RWPE2 (cell line): Measurements from ENCODE around the gene ZKSCAN5.
A peak's percentile ranks its signal among the peaks of the same experiment; 100 is the strongest.

Source experiments
- ATAC-seq: fragments of 200-7000 bp; cut with Tn5 transposase; 3 replicates; pipeline ENCODE4 v1.9.1; 2021; ENCODE audit warnings: low read depth
- DNase-seq: peaks from one replicate; pipeline ENCODE4 v3.0.0-alpha.2; 2020; ENCODE audit warnings: low spot score
- H3K27ac ChIP-seq: fragments of 450-650 bp; 2 replicates; pipeline ENCODE4 v1.5.1; 2017; ENCODE audit warnings: mild to moderate bottlenecking; ENCODE audit not compliant: poor library complexity, severe bottlenecking
- H3K27me3 ChIP-seq: fragments of 250-450 bp; sonication (Bioruptor Pico); 2 replicates; pipeline ENCODE4 v1.5.1; 2021; ENCODE audit warnings: mild to moderate bottlenecking, moderate library complexity; ENCODE audit not compliant: insufficient read depth, poor library complexity, severe bottlenecking
- H3K36me3 ChIP-seq: fragments of 250-450 bp; sonication (Bioruptor Pico); 2 replicates; pipeline ENCODE4 v1.5.1; 2020; ENCODE audit warnings: low read depth, mild to moderate bottlenecking, moderate library complexity
- H3K4me1 ChIP-seq: fragments of 250-450 bp; sonication (Bioruptor Pico); 2 replicates; pipeline ENCODE4 v1.5.1; 2021; ENCODE audit warnings: mild to moderate bottlenecking, moderate library complexity; ENCODE audit not compliant: insufficient read depth, poor library complexity, severe bottlenecking
- H3K4me3 ChIP-seq: fragments of 250-450 bp; sonication (Bioruptor Pico); 2 replicates; pipeline ENCODE4 v1.5.1; 2021; ENCODE audit warnings: mild to moderate bottlenecking, moderate library complexity; ENCODE audit not compliant: severe bottlenecking
- H3K9me3 ChIP-seq: fragments of 250-450 bp; sonication (Bioruptor Pico); 2 replicates; pipeline ENCODE4 v1.5.1; 2021; ENCODE audit warnings: mild to moderate bottlenecking, moderate library complexity; ENCODE audit not compliant: severe bottlenecking
- CTCF ChIP-seq: fragments of 450-650 bp; IDR thresholded peaks from one replicate; pipeline ENCODE4 v1.5.1; 2017; ENCODE audit warnings: mild to moderate bottlenecking, moderate library complexity; ENCODE audit not compliant: poor library complexity, severe bottlenecking

Gene ZKSCAN5

GRCh38 chr7:99476107-99476506 is 28.4 kb upstream of the ZKSCAN5 start:
- TF ChIP-seq CTCF: no peak
- Histone ChIP-seq H3K4me3 (no peak overlapping the region), H3K27me3 (no peaks in the 10 kb centered on the region), H3K36me3 (peaks cover 43% of the 10 kb centered on the region), H3K27ac (no peak overlapping the region), H3K9me3 (peaks cover 3% of the 10 kb centered on the region), H3K4me1 (peaks cover 4% of the 10 kb centered on the region)
- DNase-seq: no peak
- no peak for ATAC-seq

GRCh38 chr7:99478464-99479440 is 25.7 kb upstream of the ZKSCAN5 start:
- Histone ChIP-seq H3K4me1 (no peaks in the 10 kb centered on the region), H3K36me3 (peaks cover 67% of the 10 kb centered on the region), H3K9me3 (no peaks in the 10 kb centered on the region), H3K27me3 (no peaks in the 10 kb centered on the region), H3K4me3 (no peak overlapping the region), H3K27ac (no peak overlapping the region)
- no peak for DNase-seq
- no peak for TF ChIP-seq CTCF
- peak; percentile 19; the same call in 1 of the 3 replicates for ATAC-seq

GRCh38 chr7:99485094-99485493 is 19.4 kb upstream of the ZKSCAN5 start:
- Histone ChIP-seq H3K4me1 (no peaks in the 10 kb centered on the region), H3K27me3 (no peaks in the 10 kb centered on the region), H3K27ac (no peak overlapping the region), H3K9me3 (no peaks in the 10 kb centered on the region), H3K36me3 (peaks cover 55% of the 10 kb centered on the region), H3K4me3 (no peak overlapping the region)
- DNase-seq (no peak), ATAC-seq (peak; percentile 40; the same call in 2 of the 3 replicates)
- TF ChIP-seq CTCF: no peak

GRCh38 chr7:99489235-99489634 is 15.2 kb upstream of the ZKSCAN5 start:
- Histone ChIP-seq H3K36me3 (peaks cover 30% of the 10 kb centered on the region), H3K9me3 (peaks cover 7% of the 10 kb centered on the region), H3K27ac (no peak overlapping the region), H3K27me3 (no peaks in the 10 kb centered on the region), H3K4me1 (no peaks in the 10 kb centered on the region), H3K4me3 (no peak overlapping the region)
- DNase-seq: no peak
- no peak for TF ChIP-seq CTCF
- ATAC-seq: no peak

GRCh38 chr7:99490878-99491277 is 13.6 kb upstream of the ZKSCAN5 start:
- no peak for TF ChIP-seq CTCF
- DNase-seq (no peak), ATAC-seq (no peak; the same call in 2 of the 3 replicates)
- no peak overlapping the region for H3K4me3 ChIP-seq
- H3K4me1 ChIP-seq: no peaks in the 10 kb centered on the region
- peaks cover 39% of the 10 kb centered on the region for H3K36me3 ChIP-seq
- no peak overlapping the region for H3K27ac ChIP-seq
- peaks cover 15% of the 10 kb centered on the region for H3K9me3 ChIP-seq
- no peaks in the 10 kb centered on the region for H3K27me3 ChIP-seq
